HepG2 (cell line): Measurements from ENCODE around the gene CACNA1G. TPM values are rescaled to one million over a fixed set of nuclear protein-coding genes. Genes with fewer than 3 reads are reported as not detected.

Experiments used
- AKAP8 ChIP-seq: sonication (generic); formaldehyde crosslinking; IDR thresholded peaks from 2 replicates; pipeline ENCODE4 v1.5.1; 2020; ENCODE audit warnings: mild to moderate bottlenecking, missing genetic modification reagents
- CBX2 ChIP-seq, 2 experiments: fragments of 200-600 bp in 1 of 2; sonication (generic); formaldehyde crosslinking in 1 of 2; IDR thresholded peaks; 2 replicates each; pipeline versions ENCODE4 v1.7.0 to v1.8.1; 2018 to 2022; ENCODE audit warnings: low read depth in 2 of 2, low read length in 1 of 2, mild to moderate bottlenecking in 1 of 2, missing genetic modification reagents in 1 of 2
- DMAP1 ChIP-seq: IDR thresholded peaks from 2 replicates; pipeline ENCODE4 v1.6.1; 2016
- ELF3 ChIP-seq: IDR thresholded peaks from 2 replicates; pipeline ENCODE4 v1.6.1; 2016; ENCODE audit warnings: missing genetic modification reagents, missing compliant biosample characterization
- EZH2 ChIP-seq: conservative IDR thresholded peaks from 2 replicates; pipeline ENCODE4 v1.6.1; 2012; ENCODE audit warnings: mild to moderate bottlenecking, low read depth, low read length, moderate library complexity
- KDM5A ChIP-seq: fragments of 200-600 bp; sonication (generic); IDR thresholded peaks from 2 replicates; pipeline ENCODE4 v1.7.0; 2018; ENCODE audit warnings: antibody characterized with exemption, mild to moderate bottlenecking, low read length, borderline replicate concordance
- PAXIP1 ChIP-seq: sonication (generic); formaldehyde crosslinking; conservative IDR thresholded peaks from 2 replicates; pipeline ENCODE4 v1.4.0; 2020; ENCODE audit warnings: mild to moderate bottlenecking, missing genetic modification reagents, moderate library complexity
- PHF8 ChIP-seq: sonication (generic); formaldehyde crosslinking; IDR thresholded peaks from 2 replicates; pipeline ENCODE4 v1.5.0; 2020; ENCODE audit warnings: missing genetic modification reagents
- TFE3 ChIP-seq: IDR thresholded peaks from 2 replicates; pipeline ENCODE4 v1.6.1; 2016
- TP53 ChIP-seq: sonication (generic); formaldehyde crosslinking; conservative IDR thresholded peaks from 2 replicates; pipeline ENCODE4 v1.4.0; 2020; ENCODE audit warnings: missing genetic modification reagents
- TRIM22 ChIP-seq: fragments of 450-650 bp; IDR thresholded peaks from 2 replicates; pipeline ENCODE4 v1.6.1; 2017
- ZNF207 ChIP-seq: fragments of 450-650 bp; IDR thresholded peaks from 2 replicates; pipeline ENCODE4 v1.6.1; 2016; ENCODE audit warnings: antibody characterized with exemption, borderline replicate concordance
- ZNF407 ChIP-seq: sonication (generic); formaldehyde crosslinking; IDR thresholded peaks from one replicate; pipeline ENCODE4 v1.5.1; 2020; ENCODE audit warnings: mild to moderate bottlenecking, missing genetic modification reagents; ENCODE audit errors: not compliant biosample characterization
- ZNF724P ChIP-seq: sonication (generic); formaldehyde crosslinking; IDR thresholded peaks from 2 replicates; pipeline ENCODE4 v1.8.0; 2022; ENCODE audit warnings: missing genetic modification reagents, borderline replicate concordance
- polyA plus RNA-seq, 8 experiments: library from polyadenylated mRNA; depleted of rRNA in 3 of 8; stranded (reverse) in 7 of 8; unstranded in 1 of 8; fragments of >200 nt; fragmentation: Illumina TruSeq in 4 of 8; extraction: Trizol in 4 of 8; gene quantifications; 2 replicates each; pipeline versions ENCODE4 v1.2.1 to v1.2.3, GENCODE V29; 2011 to 2016; ENCODE audit warnings: low read depth in 4 of 8, missing spikeins in 1 of 8, mixed read lengths in 1 of 8; ENCODE audit not compliant: insufficient read depth in 1 of 8
- total RNA-seq, 5 experiments: library from RNA; depleted of rRNA; stranded (reverse); fragments of >200 nt; fragmentation: Illumina TruSeq; extraction: Trizol; gene quantifications; 2 replicates each; pipeline ENCODE4 v1.2.3, GENCODE V29; 2016; ENCODE audit warnings: low read depth in 1 of 5

CACNA1G gene
- total and polyA plus RNA-seq, 2 of the 13 experiments (the other 11 are each of a cell fraction or from before 2014, with no cell fraction given) = 0.02 TPM; not detected in 1

- TF ChIP-seq ZNF207 (no peak), PHF8 (0 out of 2 replicates have a peak, but pooled peaks have one; percentile 18), TFE3 (CRISPR knock-in tag) (no peak), DMAP1 (CRISPR knock-in tag) (no peak; the same call in 1 of the 2 replicates), TP53 (CRISPR knock-in tag) (no peak), ZNF724P (0 out of 2 replicates have a peak, but pooled peaks have one; percentile 16), EZH2 (no peak), ELF3 (CRISPR knock-in tag) (peak; percentile 29; the same call in 1 of the 2 replicates), PAXIP1 (CRISPR knock-in tag) (0 out of 2 replicates have a peak, but pooled peaks have one; percentile 11), KDM5A (no peak), TRIM22 (no peak), ZNF407 (CRISPR knock-in tag) (no peak), AKAP8 (CRISPR knock-in tag) (peak; percentile 27; the same call in 1 of the 2 replicates), CBX2 (IDR thresholded peaks at IDR 0.05; ENCODE audit: low read depth, low read length) (no peak), CBX2 (CRISPR knock-in tag; IDR thresholded peaks at IDR 0.05; ENCODE audit: low read depth) (no peak)
Measured at GRCh38 chr17:50518384-50519023, 42.0 kb upstream of the CACNA1G start (continued).
